Transverse colon (tissue), 4 donors: ENCODE results near the gene SEC31A. TPM values are rescaled to one million over a fixed set of nuclear protein-coding genes. Genes with fewer than 3 reads are reported as not detected.

Experiments
- DNase-seq: peaks from one replicate; pipeline ENCODE4 v3.0.0-alpha.2; 2019
- H3K27ac ChIP-seq, 4 donors: fragments of 200-600 bp; sonication (generic); 2 replicates each; pipeline ENCODE4 v1.5.1; 2016 to 2018; ENCODE audit warnings: inconsistent platforms in 4 of 4
- H3K27me3 ChIP-seq: fragments of 200-600 bp; sonication (generic); 2 replicates; pipeline ENCODE4 v1.5.1; 2017; ENCODE audit warnings: inconsistent platforms
- H3K36me3 ChIP-seq, 4 donors: fragments of 200-600 bp; sonication (generic); 2 replicates each; pipeline ENCODE4 v1.5.1; 2017 to 2019; ENCODE audit warnings: inconsistent platforms in 4 of 4
- H3K4me1 ChIP-seq, 4 donors: fragments of 200-600 bp; sonication (generic); 2 replicates each; pipeline ENCODE4 v1.5.1; 2017 to 2020; ENCODE audit warnings: inconsistent platforms in 4 of 4
- H3K4me3 ChIP-seq, 4 donors: fragments of 200-600 bp; sonication (generic); 1 replicate in 1 of 4; 2 replicates in 3 of 4; pipeline versions ENCODE4 v1.5.1 to v1.6.1; 2017 to 2019; ENCODE audit warnings: inconsistent platforms in 4 of 4
- H3K9me3 ChIP-seq, 2 donors: fragments of 200-600 bp; sonication (generic); 2 replicates each; pipeline ENCODE4 v1.5.1; 2017 to 2019; ENCODE audit warnings: inconsistent platforms in 2 of 2
- EP300 ChIP-seq: sonication (generic); formaldehyde crosslinking; IDR thresholded peaks from one replicate; pipeline ENCODE4 v1.6.1; 2017; ENCODE audit warnings: antibody characterized with exemption, low read depth
- POLR2A ChIP-seq: fragments of 450-650 bp; IDR thresholded peaks from one replicate; pipeline ENCODE4 v1.6.1; 2016; ENCODE audit warnings: antibody characterized with exemption, mild to moderate bottlenecking, moderate library complexity
- POLR2AphosphoS5 ChIP-seq, 3 donors: sonication (generic); formaldehyde crosslinking; IDR thresholded peaks; one replicate each; pipeline ENCODE4 v1.6.1; 2016; ENCODE audit warnings: antibody characterized with exemption in 3 of 3
- WGBS, 2 donors: methylation state at CpG; one replicate each; pipeline ENCODE4 v1.1.5; 2018; ENCODE audit warnings: low coverage in 1 of 2; 5-methylcytosine and 5-hydroxymethylcytosine counted together
- in situ Hi-C, 4 donors: fragments of 200-750 bp; cut with MboI; loops; one replicate each; pipeline versions ENCODE4 v1.15.0 to v1.15.1; 2017; ENCODE audit warnings: low sequenced_read_pairs in 3 of 4, low pct_ligation_motif_present in 1 of 4, low pct_unique_long_range_greater_than_20kb in 1 of 4
- intact Hi-C: fragments of 100-400 bp; cut with DNase I; formaldehyde crosslinking; loops from one replicate; pipeline ENCODE4 v1.15.1; 2023; ENCODE audit warnings: low total_unique reads
- total RNA-seq, 4 donors: library from RNA; depleted of rRNA; stranded (reverse); fragments of >200 nt; gene quantifications; one replicate each; pipeline ENCODE4 v1.1.0, GENCODE V29; 2016
- TF ChIP-seq, protein P1 (sequence below), 5 experiments: fragments of 200-600 bp in 3 of 5; fragments of 450-650 bp in 2 of 5; sonication (generic) in 3 of 5; IDR thresholded peaks; 1 replicate in 2 of 5; 2 replicates in 3 of 5; pipeline ENCODE4 v1.5.1; 2016 to 2017; ENCODE audit warnings: antibody characterized with exemption in 5 of 5, inconsistent platforms in 3 of 5, mild to moderate bottlenecking in 2 of 5, moderate library complexity in 1 of 5

SEC31A gene
- total RNA-seq, 4 donors from 2014 or later = 144 to 214 (median 163) TPM

DNA sequence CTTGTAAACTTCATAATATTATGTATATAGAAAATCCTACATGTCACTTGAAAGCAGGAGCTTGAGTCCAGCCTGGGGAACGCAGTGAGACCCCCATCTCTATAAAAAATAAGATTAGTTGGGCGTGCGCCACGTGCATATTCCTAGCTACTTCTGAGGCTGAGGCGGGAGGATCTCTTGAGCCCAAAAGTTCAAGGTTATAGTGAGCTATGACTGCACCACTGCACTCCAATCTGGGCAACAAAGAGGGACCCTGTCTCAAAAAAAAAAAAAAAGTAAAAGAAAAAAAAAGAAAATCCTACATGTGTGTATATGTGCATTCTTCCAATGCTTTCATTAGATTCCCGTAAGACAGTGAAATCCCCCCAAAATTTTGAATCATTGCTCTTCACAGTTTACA lies 1.7 kb downstream of the SEC31A start:
- Histone ChIP-seq H3K4me1 (peaks cover 15 to 55% (median 45%) of the 10 kb centered on the region in 4 donors), H3K9me3 (no peaks in the 10 kb centered on the region), H3K36me3 (peaks cover 0 to 15% (median 0%) of the 10 kb centered on the region in 4 donors), H3K4me3 (peak overlapping the region in 3 of 4 donors; percentile 71 to 76 (median 75)), H3K27me3 (no peaks in the 10 kb centered on the region), H3K27ac (peak overlapping the region in 3 of 4 donors; percentile 96 to 98 (median 97))
- 82 to 85% methylated on average over 6 of the region's 6 CpGs for WGBS, 2 donors
- TF ChIP-seq, protein P1, sequence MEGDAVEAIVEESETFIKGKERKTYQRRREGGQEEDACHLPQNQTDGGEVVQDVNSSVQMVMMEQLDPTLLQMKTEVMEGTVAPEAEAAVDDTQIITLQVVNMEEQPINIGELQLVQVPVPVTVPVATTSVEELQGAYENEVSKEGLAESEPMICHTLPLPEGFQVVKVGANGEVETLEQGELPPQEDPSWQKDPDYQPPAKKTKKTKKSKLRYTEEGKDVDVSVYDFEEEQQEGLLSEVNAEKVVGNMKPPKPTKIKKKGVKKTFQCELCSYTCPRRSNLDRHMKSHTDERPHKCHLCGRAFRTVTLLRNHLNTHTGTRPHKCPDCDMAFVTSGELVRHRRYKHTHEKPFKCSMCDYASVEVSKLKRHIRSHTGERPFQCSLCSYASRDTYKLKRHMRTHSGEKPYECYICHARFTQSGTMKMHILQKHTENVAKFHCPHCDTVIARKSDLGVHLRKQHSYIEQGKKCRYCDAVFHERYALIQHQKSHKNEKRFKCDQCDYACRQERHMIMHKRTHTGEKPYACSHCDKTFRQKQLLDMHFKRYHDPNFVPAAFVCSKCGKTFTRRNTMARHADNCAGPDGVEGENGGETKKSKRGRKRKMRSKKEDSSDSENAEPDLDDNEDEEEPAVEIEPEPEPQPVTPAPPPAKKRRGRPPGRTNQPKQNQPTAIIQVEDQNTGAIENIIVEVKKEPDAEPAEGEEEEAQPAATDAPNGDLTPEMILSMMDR (IDR thresholded peaks at IDR 0.05) = no peak
- TF ChIP-seq EP300 (no peak), POLR2A (no peak), POLR2AphosphoS5 (IDR thresholded peaks at IDR 0.05) (no peak)
- intact Hi-C loops (loop anchor here (10.0 kb wide), 1 partner anchor 514 kb away; the partner anchor contains the start of gene HNRNPD), in situ Hi-C loops (loop anchor here in 2 of 4 donors (25.0 kb wide), 1 partner anchor 398 kb away; the partner anchor contains the start of gene COQ2 (in 2 of the 2))
- no peak for DNase-seq

DNA sequence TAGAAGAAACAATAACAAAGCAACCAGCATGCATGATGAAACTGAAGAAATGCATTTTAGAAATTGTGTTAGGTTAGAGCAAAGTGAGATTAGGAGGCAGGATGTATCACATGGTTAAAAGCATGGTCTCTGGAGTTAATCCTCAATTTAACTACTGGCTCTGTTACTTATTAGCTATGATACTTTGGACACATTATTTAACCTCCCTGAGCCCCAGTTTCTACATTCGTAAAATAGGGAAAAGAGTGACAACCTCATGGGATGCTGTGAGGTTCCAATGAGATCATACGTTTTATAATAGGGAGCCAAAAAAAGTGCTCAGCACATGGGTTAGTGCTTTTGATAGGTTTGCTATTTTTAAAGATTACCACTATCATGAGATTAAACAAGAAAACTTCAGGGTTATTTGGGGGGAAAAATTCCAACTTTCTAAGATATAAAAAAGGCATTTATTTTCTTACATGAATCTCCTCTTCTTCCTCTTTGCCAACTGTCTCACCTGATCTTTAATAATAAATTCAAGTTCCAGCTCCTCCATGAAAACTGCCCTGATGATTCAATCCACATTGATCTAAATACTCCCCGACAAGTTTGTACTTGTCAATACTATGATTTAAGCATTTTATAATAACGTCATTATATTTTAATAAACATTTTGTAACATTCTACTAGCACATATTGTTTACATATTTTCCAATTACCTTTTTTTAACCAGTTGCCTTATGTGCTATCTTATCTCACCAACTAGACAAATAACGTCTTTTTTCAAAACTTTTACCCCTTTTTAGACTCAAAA lies 4.6 kb downstream of the SEC31A start:
- no peak for DNase-seq

DNA sequence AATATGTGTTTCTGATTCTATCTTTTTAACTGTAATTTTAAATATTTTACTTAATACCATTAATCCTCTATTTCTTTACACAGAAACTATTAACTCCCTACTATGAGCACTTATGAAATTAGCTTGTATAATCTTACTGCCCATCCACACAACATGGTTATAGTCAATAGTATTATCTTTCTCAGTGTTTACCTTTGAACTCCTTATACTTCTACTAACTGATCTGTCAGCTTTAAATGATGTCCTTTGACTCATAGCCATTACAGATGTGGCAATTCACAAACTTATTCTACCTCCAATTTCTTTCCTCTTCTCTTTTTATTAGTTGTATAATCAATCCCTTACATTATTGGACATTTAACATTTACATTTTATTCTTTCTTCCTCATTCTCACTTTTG lies 5.5 kb downstream of the SEC31A start:
- peak overlapping the region in 1 of 4 donors; percentile 7 for H3K27ac ChIP-seq
- in situ Hi-C loops (loop anchor here in 2 of 4 donors (25.0 kb wide), 1 partner anchor 402 kb away; the partner anchor contains the start of gene COQ2 (in 2 of the 2)), intact Hi-C loops (loop anchor here (10.0 kb wide), 1 partner anchor 511 kb away; the partner anchor contains the start of gene HNRNPD)
- H3K9me3 ChIP-seq = no peaks in the 10 kb centered on the region
- no peak overlapping the region for H3K4me3 ChIP-seq
- no peak for DNase-seq
- peaks cover 15 to 53% (median 42%) of the 10 kb centered on the region in 4 donors for H3K4me1 ChIP-seq
- H3K27me3 ChIP-seq = no peaks in the 10 kb centered on the region
- TF ChIP-seq, protein P1 (IDR thresholded peaks at IDR 0.05) = no peak
- TF ChIP-seq POLR2A = no peak
- TF ChIP-seq EP300 = no peak
- TF ChIP-seq POLR2AphosphoS5 (IDR thresholded peaks at IDR 0.05) = no peak
- peaks cover 0 to 2% (median 0%) of the 10 kb centered on the region in 4 donors for H3K36me3 ChIP-seq

More for the DNA sequence above, 4.6 kb downstream of the SEC31A start:
- H3K4me3 ChIP-seq = no peak overlapping the region
- WGBS, 2 donors = 49 to 52% methylated on average over 5 of the region's 5 CpGs
- no peak for TF ChIP-seq POLR2A
- no peak for TF ChIP-seq POLR2AphosphoS5 (IDR thresholded peaks at IDR 0.05)
- no peak for TF ChIP-seq EP300
- TF ChIP-seq, protein P1 (IDR thresholded peaks at IDR 0.05) = no peak
- no peaks in the 10 kb centered on the region for H3K27me3 ChIP-seq
- H3K4me1 ChIP-seq = peaks cover 15 to 53% (median 42%) of the 10 kb centered on the region in 4 donors
- H3K9me3 ChIP-seq = no peaks in the 10 kb centered on the region
- no peaks in the 10 kb centered on the region for H3K36me3 ChIP-seq
- intact Hi-C loops = loop anchor here (10.0 kb wide), 1 partner anchor 512 kb away; the partner anchor contains the start of gene HNRNPD
- peak overlapping the region in 2 of 4 donors; percentile 1 to 7 for H3K27ac ChIP-seq
- in situ Hi-C loops = loop anchor here in 2 of 4 donors (25.0 kb wide), 1 partner anchor 401 kb away; the partner anchor contains the start of gene COQ2 (in 2 of the 2)

DNA sequence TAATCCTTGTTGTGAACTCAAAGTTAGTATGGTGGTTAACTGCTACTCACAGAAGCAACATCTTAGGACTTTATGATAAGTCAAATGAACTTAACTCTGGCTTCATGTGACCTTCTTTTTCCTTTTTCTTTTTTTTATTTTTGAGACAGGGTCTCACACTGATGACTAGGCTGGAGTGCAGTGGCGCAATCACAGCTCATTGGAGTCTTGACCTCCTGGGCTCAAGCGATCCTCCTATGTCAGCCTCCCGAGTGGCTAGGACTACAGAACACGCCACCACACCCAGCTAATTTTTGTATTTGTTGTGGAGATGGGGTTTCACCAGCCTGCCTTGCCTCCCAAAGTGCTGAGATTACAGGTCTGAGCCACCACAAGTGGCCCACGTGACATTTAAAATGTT lies 22.4 kb downstream of the SEC31A start:
- intact Hi-C loops = no loop called here
- H3K36me3 ChIP-seq = peaks cover 0 to 77% (median 28%) of the 10 kb centered on the region in 4 donors
- no peak for DNase-seq
- no peaks in the 10 kb centered on the region for H3K9me3 ChIP-seq
- WGBS, 2 donors = 97 to 100% methylated on average over 1 to 5 of the region's 5 CpGs
- H3K4me3 ChIP-seq = no peak overlapping the region
- H3K4me1 ChIP-seq = peaks cover 0 to 19% (median 0%) of the 10 kb centered on the region in 4 donors
- in situ Hi-C loops = loop anchor here in 2 of 4 donors (25.0 kb wide), 1 partner anchor 594 kb away; the partner anchor contains the start of genes HELQ (in 2 of the 2) and MRPS18C (in 2 of the 2)
- H3K27ac ChIP-seq = no peak overlapping the region
- no peaks in the 10 kb centered on the region for H3K27me3 ChIP-seq
- no peak for TF ChIP-seq EP300
- no peak for TF ChIP-seq POLR2A
- TF ChIP-seq POLR2AphosphoS5 (IDR thresholded peaks at IDR 0.05) = no peak
- TF ChIP-seq, protein P1 (IDR thresholded peaks at IDR 0.05) = no peak
